GM23338 (cell line): Measurements from ENCODE around the gene EPS8. TPM values are rescaled to one million over a fixed set of nuclear protein-coding genes. Genes with fewer than 3 reads are reported as not detected.

Source experiments
- ATAC-seq: fragments of 200-7000 bp; cut with Tn5 transposase; 3 replicates; pipeline ENCODE4 v1.9.1; 2020
- DNase-seq: peaks from one replicate; pipeline ENCODE4 v3.0.0-alpha.2; 2015; ENCODE audit warnings: low spot score
- H2AFZ ChIP-seq: fragments of 200-600 bp; sonication (generic); 2 replicates; pipeline ENCODE4 v1.8.0; 2016; ENCODE audit warnings: antibody characterized with exemption, mild to moderate bottlenecking, moderate library complexity
- H3F3A ChIP-seq: fragments of 200-600 bp; sonication (generic); replicated peaks from 2 replicates; pipeline ENCODE4 v1.8.0; 2017; ENCODE audit warnings: antibody characterized with exemption, mixed run types, low read depth
- H3K27ac ChIP-seq: fragments of 200-600 bp; sonication (generic); 2 replicates; pipeline ENCODE4 v1.6.1; 2016; ENCODE audit warnings: low read depth
- H3K27me3 ChIP-seq: fragments of 200-600 bp; sonication (generic); 2 replicates; pipeline ENCODE4 v1.8.0; 2016; ENCODE audit warnings: mild to moderate bottlenecking, mixed run types, moderate library complexity; ENCODE audit not compliant: insufficient read depth
- H3K36me3 ChIP-seq: fragments of 200-600 bp; sonication (generic); 2 replicates; pipeline ENCODE4 v1.8.0; 2016; ENCODE audit warnings: mild to moderate bottlenecking; ENCODE audit not compliant: insufficient read depth
- H3K4me1 ChIP-seq: fragments of 200-600 bp; sonication (generic); 2 replicates; pipeline ENCODE4 v1.8.0; 2016; ENCODE audit warnings: mild to moderate bottlenecking, moderate library complexity; ENCODE audit not compliant: insufficient read depth
- H3K4me2 ChIP-seq: fragments of 200-600 bp; sonication (generic); 2 replicates; pipeline ENCODE4 v1.7.1; 2017; ENCODE audit warnings: mixed run types
- H3K4me3 ChIP-seq: fragments of 200-600 bp; sonication (generic); 2 replicates; pipeline ENCODE4 v1.6.1; 2016; ENCODE audit warnings: mixed run types
- H3K79me2 ChIP-seq: fragments of 200-600 bp; sonication (generic); replicated peaks from 2 replicates; pipeline ENCODE4 v1.8.0; 2017; ENCODE audit warnings: mild to moderate bottlenecking; ENCODE audit not compliant: insufficient read depth
- H3K9me2 ChIP-seq: fragments of 200-600 bp; sonication (generic); 2 replicates; pipeline ENCODE4 v1.8.0; 2017; ENCODE audit not compliant: insufficient read depth
- H4K20me1 ChIP-seq: fragments of 200-600 bp; sonication (generic); replicated peaks from 2 replicates; pipeline ENCODE4 v1.8.0; 2017; ENCODE audit warnings: mild to moderate bottlenecking; ENCODE audit not compliant: insufficient read depth
- H3K27ac Mint-ChIP-seq: 2 replicates; pipeline ENCODE4 v1.8.0; 2020; ENCODE audit warnings: inconsistent platforms, mild to moderate bottlenecking, moderate library complexity, mixed read lengths
- H3K27me3 Mint-ChIP-seq: 3 replicates; pipeline ENCODE4 v1.8.0; 2022; ENCODE audit warnings: low read depth, mild to moderate bottlenecking, moderate library complexity, mixed read lengths, inconsistent platforms; ENCODE audit not compliant: insufficient read depth, poor library complexity
- H3K36me3 Mint-ChIP-seq: 3 replicates; pipeline ENCODE4 v1.8.0; 2021; ENCODE audit warnings: low read depth, mild to moderate bottlenecking, inconsistent platforms, moderate library complexity, mixed read lengths
- H3K4me1 Mint-ChIP-seq: 3 replicates; pipeline ENCODE4 v1.8.0; 2020; ENCODE audit warnings: mild to moderate bottlenecking, inconsistent platforms, mixed read lengths
- H3K4me3 Mint-ChIP-seq: 3 replicates; pipeline ENCODE4 v1.8.0; 2021; ENCODE audit warnings: moderate library complexity, mild to moderate bottlenecking, inconsistent platforms, mixed read lengths
- H3K9me3 Mint-ChIP-seq: 3 replicates; pipeline ENCODE4 v1.8.0; 2020; ENCODE audit warnings: moderate library complexity, mild to moderate bottlenecking, inconsistent platforms, mixed read lengths
- EZH2 ChIP-seq: fragments of 200-600 bp; sonication (generic); IDR thresholded peaks from one replicate; pipeline ENCODE4 v1.8.0; 2017; ENCODE audit warnings: antibody characterized with exemption, mild to moderate bottlenecking, low read depth; ENCODE audit not compliant: unreplicated experiment
- EZH2phosphoT487 ChIP-seq: fragments of 200-600 bp; sonication (generic); IDR thresholded peaks from one replicate; pipeline ENCODE4 v1.8.1; 2018; ENCODE audit warnings: antibody characterized with exemption; ENCODE audit not compliant: unreplicated experiment
- JUNB ChIP-seq: IDR thresholded peaks from one replicate; pipeline ENCODE4 v1.6.1; 2016; ENCODE audit warnings: antibody characterized with exemption; ENCODE audit not compliant: unreplicated experiment
- NANOG ChIP-seq: IDR thresholded peaks from 2 replicates; pipeline ENCODE4 v1.6.1; 2016; ENCODE audit warnings: antibody characterized with exemption, borderline replicate concordance
- POLR2AphosphoS5 ChIP-seq: IDR thresholded peaks from 2 replicates; pipeline ENCODE4 v1.6.1; 2016; ENCODE audit warnings: antibody characterized with exemption, low read depth
- REST ChIP-seq: IDR thresholded peaks from one replicate; pipeline ENCODE4 v1.6.1; 2018; ENCODE audit warnings: antibody characterized with exemption; ENCODE audit not compliant: unreplicated experiment
- STAT1 ChIP-seq: IDR thresholded peaks from one replicate; pipeline ENCODE4 v1.6.1; 2016; ENCODE audit warnings: antibody characterized with exemption; ENCODE audit not compliant: unreplicated experiment
- ZNF114 ChIP-seq: fragments of 250-450 bp; sonication (Bioruptor Pico); IDR thresholded peaks from 2 replicates; pipeline ENCODE4 v1.5.0; 2020; ENCODE audit warnings: mild to moderate bottlenecking, moderate library complexity
- ZNF331 ChIP-seq: fragments of 250-450 bp; sonication (Bioruptor Pico); IDR thresholded peaks from 2 replicates; pipeline ENCODE4 v1.5.0; 2020; ENCODE audit warnings: low read depth, mild to moderate bottlenecking, moderate library complexity
- ZNF462 ChIP-seq: fragments of 250-450 bp; sonication (Bioruptor Pico); IDR thresholded peaks from 2 replicates; pipeline ENCODE4 v1.5.0; 2020; ENCODE audit warnings: mild to moderate bottlenecking, moderate library complexity
- polyA plus RNA-seq: library from polyadenylated mRNA; unstranded; fragments of >200 nt; fragmentation: Nextera tagmentation; extraction: Ambion mirVana; gene quantifications from 2 replicates; pipeline ENCODE4 v1.2.1, GENCODE V29; 2016
- total RNA-seq: library from RNA; depleted of rRNA; stranded (reverse); fragments of >200 nt; shearing (Covaris generic); gene quantifications from 2 replicates; pipeline ENCODE4 v1.2.3, GENCODE V29; 2014
- TF ChIP-seq, protein P1 (sequence below): IDR thresholded peaks from 2 replicates; pipeline ENCODE4 v1.6.1; 2016; ENCODE audit warnings: antibody characterized with exemption

The EPS8 gene
- total and polyA plus RNA-seq, 2 experiments from 2014 or later, result 3.5 to 5.4 TPM

DNA sequence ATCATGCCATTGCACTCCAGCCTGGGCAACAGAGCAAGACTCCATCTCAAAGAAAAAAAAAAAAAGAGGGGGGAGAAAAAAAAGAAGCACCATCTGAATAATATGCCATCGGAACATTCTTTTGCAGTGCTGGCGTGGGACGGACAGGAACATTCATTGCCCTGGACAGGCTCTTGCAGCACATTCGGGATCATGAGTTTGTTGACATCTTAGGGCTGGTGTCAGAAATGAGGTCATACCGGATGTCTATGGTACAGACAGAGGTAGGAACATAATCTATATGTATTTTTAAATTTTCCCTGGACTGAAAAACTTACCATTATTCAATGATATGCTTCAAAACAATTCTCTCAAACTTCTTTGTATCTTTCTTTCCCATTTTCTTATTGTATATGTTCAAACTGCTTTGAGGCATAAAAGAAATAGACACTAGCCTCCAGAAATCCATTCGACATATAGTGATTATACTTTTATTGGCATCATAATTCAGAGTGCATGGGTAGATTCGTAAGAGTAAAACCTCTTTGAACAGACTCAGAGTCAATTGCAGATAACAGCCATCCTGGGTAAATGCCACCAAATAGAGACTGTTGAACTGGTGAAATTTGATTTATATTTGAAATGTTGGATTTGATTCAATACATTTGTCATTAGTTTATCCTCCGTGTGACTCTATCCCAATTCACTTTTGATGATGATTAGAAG, 199.7 kb downstream of the EPS8 start:
- Mint-ChIP-seq H3K27ac (no peak overlapping the region), H3K4me1 (peaks cover 12% of the 10 kb centered on the region), H3K4me3 (peak overlapping the region; percentile 63; the same call in 2 of the 3 replicates), H3K36me3 (no peaks in the 10 kb centered on the region), H3K27me3 (peaks cover 3% of the 10 kb centered on the region), H3K9me3 (no peaks in the 10 kb centered on the region)
- Histone ChIP-seq H3K4me1 (no peaks in the 10 kb centered on the region), H3K79me2 (no peaks in the 10 kb centered on the region), H3K4me2 (no peak overlapping the region; the same call in 1 of the 2 replicates), H3K36me3 (no peaks in the 10 kb centered on the region), H2AFZ (peak overlapping the region; percentile 50; the same call in 1 of the 2 replicates), H3K27ac (no peak overlapping the region), H3K27me3 (no peaks in the 10 kb centered on the region), H4K20me1 (no peaks in the 10 kb centered on the region), H3K9me2 (no peaks in the 10 kb centered on the region), H3K4me3 (no peak overlapping the region), H3F3A (no peaks in the 10 kb centered on the region)
- no peak for ATAC-seq
- TF ChIP-seq EZH2phosphoT487, result no peak
- TF ChIP-seq EZH2, result no peak
- no peak for TF ChIP-seq ZNF331 (CRISPR knock-in tag)
- no peak for TF ChIP-seq STAT1
- no peak for TF ChIP-seq NANOG
- no peak for TF ChIP-seq POLR2AphosphoS5
- no peak for TF ChIP-seq REST
- TF ChIP-seq ZNF462 (CRISPR knock-in tag), result no peak
- TF ChIP-seq JUNB, result no peak
- TF ChIP-seq, protein P1, sequence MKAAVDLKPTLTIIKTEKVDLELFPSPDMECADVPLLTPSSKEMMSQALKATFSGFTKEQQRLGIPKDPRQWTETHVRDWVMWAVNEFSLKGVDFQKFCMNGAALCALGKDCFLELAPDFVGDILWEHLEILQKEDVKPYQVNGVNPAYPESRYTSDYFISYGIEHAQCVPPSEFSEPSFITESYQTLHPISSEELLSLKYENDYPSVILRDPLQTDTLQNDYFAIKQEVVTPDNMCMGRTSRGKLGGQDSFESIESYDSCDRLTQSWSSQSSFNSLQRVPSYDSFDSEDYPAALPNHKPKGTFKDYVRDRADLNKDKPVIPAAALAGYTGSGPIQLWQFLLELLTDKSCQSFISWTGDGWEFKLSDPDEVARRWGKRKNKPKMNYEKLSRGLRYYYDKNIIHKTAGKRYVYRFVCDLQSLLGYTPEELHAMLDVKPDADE, result no peak
- TF ChIP-seq ZNF114 (CRISPR knock-in tag), result no peak
- DNase-seq, result no peak
